OCI-M2 (cell line): ENCODE results near the gene MCUB.
A peak's percentile ranks its signal among the peaks of the same experiment; 100 is the strongest.
"Not testable (repeated sequence)": the region's sequence is repeated elsewhere in the genome, so short reads cannot be mapped to it uniquely, and the experiment has no call there.

ENCODE experiments used
- DNase-seq: peaks from one replicate; lab custom pipeline; 2025; ENCODE audit not compliant: unreplicated experiment; lab: John Stamatoyannopoulos, UW

MCUB gene

DNA sequence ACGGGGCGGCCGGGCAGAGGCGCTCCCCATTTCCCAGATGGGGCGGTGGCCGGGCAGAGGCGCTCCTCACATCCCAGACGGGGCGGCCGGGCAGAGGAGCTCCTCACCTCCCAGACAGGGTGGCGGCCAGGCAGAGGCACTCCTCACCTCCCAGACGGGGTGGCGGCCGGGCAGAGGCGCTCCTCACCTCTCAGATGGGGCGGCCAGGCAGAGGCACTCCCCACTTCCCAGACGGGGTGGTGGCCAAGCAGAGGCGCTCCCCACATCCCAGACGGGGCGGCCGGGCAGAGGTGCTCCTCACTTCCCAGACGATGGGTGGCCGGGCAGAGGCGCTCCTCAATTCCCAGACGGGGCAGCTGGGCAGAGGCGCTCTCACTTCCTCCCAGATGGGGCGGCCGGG, 118.4 kb downstream of the MCUB start:
- not testable (repeated sequence) for DNase-seq

DNA sequence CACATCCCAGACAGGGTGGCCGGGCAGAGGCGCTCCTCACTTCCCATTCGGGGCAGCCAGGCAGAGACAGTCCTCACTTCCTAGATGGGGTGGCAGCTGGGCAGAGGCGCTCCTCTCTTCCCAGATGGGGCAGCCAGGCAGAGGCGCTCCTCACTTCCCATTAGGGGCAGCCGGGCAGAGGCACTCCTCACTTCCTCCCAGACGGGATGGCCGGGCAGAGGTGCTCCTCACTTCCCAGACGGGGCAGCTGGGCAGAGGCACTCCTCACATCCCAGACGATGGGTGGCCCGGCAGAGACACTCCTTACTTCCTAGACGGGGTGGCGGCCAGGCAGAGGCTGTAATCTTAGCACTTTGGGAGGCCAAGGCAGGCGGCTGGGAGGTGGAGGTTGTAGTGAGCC, 118.9 kb downstream of the MCUB start:
- DNase-seq = not testable (repeated sequence)

DNA sequence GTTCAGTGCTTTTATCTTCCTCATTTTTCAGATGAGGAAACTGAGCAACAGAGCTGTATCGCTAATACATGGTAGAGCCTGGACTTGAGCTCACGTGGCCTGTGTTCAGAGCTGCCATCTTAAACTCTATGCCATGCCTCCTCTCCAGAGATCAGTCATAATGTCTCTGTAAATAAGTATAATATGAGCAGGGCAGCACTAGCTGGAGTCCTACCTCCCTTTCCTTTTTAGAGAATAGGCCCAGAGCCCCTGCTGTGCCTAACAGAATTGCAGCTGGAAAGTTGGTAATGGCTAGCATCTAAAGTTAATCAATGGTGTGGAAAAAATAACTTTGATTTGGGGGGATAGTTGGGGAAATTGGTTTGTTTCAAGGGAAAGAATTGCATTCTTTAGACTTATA, 122.8 kb downstream of the MCUB start:
- no peak for DNase-seq

- no peak for DNase-seq
Observed at GRCh38 chr4:109683621-109684253, 123.7 kb downstream of the MCUB start.

DNA sequence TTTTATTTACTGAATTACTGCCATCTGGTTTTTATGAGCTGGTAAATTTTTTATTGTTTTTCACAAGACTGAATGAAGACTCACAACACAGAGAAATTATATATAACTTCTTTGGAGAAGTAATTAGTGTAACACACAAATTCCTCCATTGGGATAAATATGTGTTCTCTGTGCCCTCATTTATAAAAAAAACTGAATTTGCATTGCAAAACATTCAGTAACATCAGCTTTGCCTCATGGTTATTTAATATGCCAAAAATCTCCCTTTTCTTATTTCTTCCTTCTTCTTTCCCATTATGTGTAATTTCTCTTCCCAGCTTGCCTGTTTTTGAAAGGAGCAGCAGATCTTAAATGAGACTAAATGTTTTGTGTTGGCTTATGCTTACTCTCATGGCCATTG, 124.7 kb downstream of the MCUB start:
- no peak for DNase-seq

GRCh38 chr4:109690690-109691410, 130.8 kb downstream of the MCUB start:
- no peak for DNase-seq

DNA sequence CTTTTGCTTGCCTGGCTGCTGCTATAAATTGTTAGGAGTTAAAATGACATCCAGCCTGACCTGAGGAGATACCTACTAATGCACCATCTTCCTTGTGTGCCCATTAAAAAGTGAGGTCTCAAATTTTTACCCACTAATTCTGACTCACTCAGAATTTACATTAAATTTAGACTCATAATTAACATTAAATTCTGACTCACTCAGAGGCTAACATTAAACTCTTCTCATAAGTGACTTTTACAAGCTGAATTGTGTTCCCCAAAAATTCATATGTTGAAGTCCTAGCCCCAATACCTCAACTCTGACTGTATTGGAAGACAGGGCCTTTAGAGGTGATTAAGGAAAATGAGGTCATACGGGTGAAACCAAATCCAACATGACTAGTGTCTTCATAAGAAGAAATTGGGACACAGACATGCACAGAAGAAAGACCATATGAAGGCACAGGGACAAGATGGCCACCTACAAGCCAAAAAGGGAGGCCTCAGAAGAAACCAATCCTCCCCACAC, 131.4 kb downstream of the MCUB start:
- DNase-seq = no peak

DNA sequence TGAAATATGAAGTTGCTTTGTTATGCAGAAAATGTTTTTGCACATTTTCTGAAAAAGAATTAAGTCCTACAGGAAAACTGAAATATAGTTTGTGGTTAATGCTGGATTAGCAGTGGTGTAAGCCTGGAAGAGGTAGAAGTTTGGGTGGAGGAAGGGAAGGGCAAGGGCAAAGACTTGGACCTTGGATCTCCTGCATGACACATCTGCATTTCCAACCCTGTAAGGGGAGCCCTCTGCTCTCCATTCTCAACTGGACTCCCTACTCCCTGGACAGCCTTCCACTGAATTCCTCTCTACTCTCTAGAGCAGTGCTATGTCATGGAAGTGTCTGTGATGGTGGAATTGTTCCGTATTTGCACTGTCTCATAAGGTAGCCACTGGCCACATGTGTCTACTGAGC, 138.6 kb downstream of the MCUB start:
- no peak for DNase-seq

DNA sequence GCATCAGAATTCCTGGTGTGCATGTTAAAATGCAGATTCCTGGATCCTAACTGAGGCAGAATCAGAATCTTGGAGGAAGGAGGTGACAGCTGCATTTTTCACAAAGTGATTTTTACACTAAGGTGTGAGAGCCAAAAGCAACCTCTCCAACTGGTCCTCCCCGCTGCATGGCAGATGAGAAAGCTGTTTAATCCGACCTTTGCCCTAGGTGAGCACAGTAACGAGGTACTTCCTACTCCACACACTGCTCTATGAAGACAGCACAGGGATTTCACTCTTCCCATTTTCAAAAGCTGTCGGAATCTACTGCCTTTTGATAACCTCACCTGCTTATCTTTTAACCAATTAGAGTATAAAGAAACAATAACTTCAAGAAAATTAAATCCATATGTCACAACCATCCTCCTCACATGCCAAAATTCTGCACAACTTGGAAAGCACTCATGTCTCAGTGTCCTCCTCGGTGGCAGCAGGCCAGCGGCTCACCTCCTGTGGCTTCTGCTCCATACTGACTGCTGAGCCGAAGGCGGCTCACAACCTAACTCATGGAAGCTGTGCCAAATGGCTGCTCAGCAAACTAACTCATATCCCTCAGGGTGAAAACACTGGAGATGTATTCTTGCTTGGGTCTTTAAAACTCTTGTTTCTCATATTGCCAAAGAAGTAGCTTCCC, 139.6 kb downstream of the MCUB start:
- no peak for DNase-seq

- no peak for DNase-seq
Observed at GRCh38 chr4:109701566-109702410, 141.7 kb downstream of the MCUB start.

GRCh38 chr4:109702950-109703663, 143.1 kb downstream of the MCUB start, which contains the start of gene CASP6:
CASP6 (minus strand) TSS chr4:109703445; CDS start chr4:109703395, 50 bp downstream.
- peak; percentile 10 for DNase-seq

DNA sequence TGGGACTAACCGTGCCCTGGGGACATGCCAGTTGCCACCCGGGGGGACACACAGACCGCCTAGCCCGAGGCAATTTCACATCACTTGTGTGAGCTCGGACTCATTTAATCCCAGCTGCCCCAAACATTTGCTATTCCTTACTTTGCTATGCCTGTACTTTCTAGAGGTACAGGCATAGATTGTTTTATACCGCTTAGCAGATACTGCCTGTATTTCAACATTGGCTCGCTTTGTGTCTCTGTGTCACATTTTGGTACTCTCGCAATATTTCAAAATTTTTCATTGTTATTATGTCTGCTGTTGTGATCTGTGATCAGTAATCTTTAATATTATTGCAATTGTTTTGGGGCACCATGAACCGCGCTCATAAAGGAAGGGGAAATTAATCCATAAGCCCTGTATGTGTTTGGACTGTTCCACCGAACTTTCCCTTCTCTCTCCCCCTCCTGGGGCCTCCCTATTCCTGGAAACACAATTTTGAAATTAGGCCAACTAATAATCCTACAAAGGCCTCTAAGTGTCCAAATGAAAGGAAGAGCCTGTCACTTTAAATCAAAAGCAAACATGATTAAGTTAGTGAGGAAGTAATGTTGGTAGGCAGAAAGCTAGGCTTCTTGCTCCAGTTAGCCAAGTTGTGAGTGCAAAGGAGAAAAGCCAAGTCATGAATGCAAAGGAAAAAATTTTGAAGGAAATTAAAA, 143.8 kb downstream of the MCUB start:
- no peak for DNase-seq

DNA sequence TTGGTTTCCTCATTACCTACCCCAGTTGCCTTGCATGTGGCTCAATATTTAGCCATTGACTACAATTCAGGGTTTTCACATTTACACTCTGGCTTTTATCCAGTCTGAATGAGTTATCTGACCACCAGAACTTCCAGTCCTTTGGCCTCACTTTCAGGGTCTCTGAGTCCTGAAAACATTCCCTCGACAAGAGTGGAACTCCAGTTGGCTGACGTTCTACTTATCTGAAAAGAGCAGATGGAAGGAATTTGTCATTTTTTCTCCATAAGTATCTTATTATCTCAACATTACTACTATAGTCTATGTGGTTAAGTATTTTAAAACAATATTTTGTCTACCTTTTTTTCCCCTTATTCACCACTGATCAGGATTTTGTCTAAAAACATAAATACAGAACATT, 148.4 kb downstream of the MCUB start:
- DNase-seq = no peak

GRCh38 chr4:109708990-109709389, 148.9 kb downstream of the MCUB start:
- DNase-seq = peak; percentile 11

GRCh38 chr4:109713500-109713899, 153.5 kb downstream of the MCUB start:
- no peak for DNase-seq

DNA sequence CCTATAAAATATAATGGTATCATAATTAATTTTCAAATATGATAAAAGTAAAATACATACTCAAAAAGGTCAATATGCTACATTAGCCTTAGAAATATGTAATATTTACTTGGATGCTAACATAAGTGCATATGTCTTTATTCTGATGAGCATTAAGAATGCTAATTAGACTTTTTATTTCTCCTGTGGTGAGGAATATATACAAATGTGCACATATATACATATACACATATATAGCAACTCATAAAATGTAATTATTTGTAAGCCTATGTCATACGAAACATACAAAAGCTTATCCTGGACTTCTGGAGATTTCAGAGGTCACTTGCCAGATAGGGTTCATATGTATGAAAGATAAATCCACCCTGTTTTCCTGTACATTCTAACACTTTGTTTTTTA, 158.7 kb downstream of the MCUB start:
- DNase-seq = no peak

DNA sequence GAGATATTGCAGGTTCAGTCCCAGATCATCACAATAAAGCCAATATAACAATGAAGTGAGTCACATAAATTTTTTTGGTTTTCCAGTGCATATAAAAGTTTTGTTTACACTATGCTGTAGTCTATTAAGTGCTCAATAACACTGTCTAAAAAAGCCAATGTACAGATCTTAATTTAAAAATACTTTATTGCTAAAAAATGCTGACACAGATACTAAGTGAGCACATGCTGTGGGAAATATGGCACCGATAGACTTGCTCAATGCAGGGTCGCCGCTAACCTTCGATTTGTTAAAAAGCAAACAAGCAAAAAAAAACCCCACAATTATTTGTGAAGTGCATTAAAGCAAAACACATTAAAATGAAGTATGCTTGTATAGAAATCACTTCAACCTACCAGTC, 159.6 kb downstream of the MCUB start:
- no peak for DNase-seq

- no peak for DNase-seq
Observed at GRCh38 chr4:109721033-109721432, 161.0 kb downstream of the MCUB start.

DNA sequence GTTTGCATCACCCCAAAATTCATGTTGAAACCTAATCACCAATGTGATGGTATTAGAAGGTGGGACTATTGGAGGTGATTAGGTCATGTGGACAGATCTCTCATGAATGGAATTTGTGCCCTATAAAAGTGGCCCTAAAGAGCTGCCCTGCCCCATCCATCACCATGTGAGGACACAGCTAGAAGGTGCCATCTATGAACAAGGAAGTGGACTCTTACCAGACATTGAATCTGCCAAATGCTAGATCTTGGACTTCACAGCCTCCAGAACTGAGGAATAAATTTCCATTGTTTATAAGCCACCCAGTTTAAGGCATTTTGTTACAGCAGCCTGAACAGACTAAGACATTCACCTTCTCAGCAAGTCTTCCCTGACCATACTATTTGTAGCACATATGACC, 162.3 kb downstream of the MCUB start:
- DNase-seq = no peak

GRCh38 chr4:109723110-109723509, 163.1 kb downstream of the MCUB start:
- no peak for DNase-seq
